Hindlimb muscle (tissue), 1 donor: ENCODE results near the gene NLK. TPM values are rescaled to one million over a fixed set of nuclear protein-coding genes. Genes with fewer than 3 reads are reported as not detected.
"Not testable (repeated sequence)": the region's sequence is repeated elsewhere in the genome, so short reads cannot be mapped to it uniquely, and the experiment has no call there.

Experiments
- DNase-seq: peaks from one replicate; pipeline ENCODE4 v3.0.0-alpha.2; 2013
- polyA plus RNA-seq: library from polyadenylated mRNA; unstranded; fragments of 120-200 nt; gene quantifications from one replicate; pipeline ENCODE4 v1.2.1, GENCODE V29; 2013; ENCODE audit not compliant: insufficient read length

NLK gene
- polyA plus RNA-seq, 1 donor: 6.7 TPM

DNA sequence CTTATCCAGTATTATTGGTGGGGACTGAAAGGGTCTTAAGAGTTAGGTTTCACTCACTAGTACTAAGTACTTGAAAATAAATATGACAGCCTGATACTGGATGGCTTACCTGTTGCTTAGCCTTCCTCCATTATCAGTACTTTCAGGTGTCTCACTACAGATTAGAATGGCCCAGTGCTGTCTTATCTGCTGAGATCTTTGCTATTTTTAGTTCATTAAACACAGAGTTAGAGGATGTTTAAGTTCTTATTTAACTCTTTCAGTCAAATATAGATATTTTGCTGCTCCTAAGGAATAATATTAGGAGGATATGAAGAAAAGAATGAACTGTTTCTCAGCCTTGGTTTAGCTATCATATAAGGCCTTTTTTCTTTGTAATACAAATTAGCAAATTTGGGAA is 74.8 kb downstream of the NLK start:
- no peak for DNase-seq

DNA sequence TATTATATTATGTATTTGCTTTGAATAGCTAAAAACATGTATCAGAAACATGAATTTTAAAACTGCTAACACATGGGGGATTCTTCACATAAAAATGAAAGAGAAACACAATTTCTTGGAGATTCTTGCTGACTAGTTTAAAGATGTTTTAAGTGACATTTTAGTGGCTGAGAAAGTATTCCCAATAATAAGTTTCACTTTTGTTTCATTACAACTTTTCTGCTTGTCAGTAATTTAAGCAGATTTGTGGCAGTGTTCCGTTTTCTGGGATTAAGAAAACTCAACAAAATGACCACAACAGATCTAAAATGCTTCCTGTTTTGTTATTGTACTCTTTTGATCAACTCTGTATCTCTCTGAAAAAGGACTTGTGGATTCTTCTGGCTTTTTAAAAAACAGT is 75.9 kb downstream of the NLK start:
- no peak for DNase-seq

DNA sequence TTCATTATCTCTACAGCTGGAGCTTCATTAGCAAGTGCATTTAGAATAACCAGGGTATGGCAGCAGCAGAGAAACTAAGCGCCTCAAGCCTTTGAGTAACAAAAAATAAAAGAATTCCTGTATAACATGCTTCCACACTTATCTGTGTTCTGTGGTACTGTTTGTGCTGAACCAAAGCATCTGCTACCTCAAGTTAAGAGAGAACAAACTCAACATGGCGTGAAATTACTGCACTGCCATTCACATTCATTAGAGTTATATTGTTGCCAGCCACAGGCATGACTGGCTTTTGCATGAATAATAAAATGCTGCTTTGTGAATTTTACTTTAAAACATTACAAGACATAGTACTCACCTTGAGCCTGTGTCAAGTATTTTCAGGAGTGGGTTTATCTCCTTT is 76.6 kb downstream of the NLK start:
- no peak for DNase-seq

DNA sequence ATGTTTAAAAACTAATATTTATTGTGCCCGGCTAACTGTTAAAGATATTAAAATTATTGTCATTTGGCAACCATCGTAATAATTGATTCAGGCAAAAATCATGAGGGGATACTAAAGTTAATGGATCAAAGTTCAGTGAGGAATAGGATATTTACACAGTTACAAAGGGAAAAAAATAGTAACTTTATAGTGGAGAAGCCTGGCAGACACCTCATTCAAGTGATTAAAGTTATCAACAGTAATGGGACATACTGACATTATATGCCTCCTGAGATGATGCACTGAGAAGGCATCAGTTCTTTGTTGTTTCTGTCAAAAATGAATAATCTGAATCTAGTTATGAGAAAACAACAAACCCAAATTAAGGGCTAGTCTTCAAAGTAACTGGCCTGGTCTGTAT is 77.1 kb downstream of the NLK start:
- no peak for DNase-seq

DNA sequence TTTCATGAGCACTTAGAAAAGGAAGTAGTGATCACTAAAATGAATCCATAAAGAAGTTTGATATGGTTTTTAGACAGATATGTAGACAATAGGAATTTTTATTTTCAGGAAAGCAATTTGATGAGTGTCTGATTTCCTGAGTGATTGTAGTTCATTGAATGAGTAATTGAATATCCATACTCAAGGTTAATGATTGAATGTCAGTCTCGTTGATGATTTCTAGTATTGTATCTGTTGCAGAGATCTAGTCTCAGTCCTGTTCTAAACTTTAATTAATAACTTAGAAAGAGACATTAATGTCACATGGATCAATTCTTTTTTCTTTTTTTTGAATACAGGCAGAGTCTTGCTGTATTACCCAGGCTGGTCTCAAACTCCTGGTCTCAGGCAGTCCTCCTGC is 78.3 kb downstream of the NLK start:
- DNase-seq: no peak

DNA sequence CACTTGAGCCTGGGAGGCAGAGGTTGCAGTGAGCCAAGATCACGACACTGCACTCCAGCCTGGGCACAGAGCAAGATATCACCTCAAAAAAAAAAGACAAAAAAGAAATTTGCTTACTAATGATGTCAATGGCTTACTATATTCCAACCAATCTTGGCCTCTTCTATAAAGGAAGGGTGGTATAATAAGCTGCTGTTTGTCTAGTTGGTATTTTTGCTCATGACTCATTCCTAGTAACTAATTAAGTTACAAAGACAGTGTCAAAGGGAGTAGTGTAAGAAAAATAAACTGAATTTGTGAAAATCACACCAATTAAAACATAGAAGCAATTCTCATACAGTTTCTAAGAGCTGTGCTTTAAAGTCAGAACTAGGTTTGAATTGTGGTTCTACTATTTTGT is 82.5 kb downstream of the NLK start:
- DNase-seq: no peak

DNA sequence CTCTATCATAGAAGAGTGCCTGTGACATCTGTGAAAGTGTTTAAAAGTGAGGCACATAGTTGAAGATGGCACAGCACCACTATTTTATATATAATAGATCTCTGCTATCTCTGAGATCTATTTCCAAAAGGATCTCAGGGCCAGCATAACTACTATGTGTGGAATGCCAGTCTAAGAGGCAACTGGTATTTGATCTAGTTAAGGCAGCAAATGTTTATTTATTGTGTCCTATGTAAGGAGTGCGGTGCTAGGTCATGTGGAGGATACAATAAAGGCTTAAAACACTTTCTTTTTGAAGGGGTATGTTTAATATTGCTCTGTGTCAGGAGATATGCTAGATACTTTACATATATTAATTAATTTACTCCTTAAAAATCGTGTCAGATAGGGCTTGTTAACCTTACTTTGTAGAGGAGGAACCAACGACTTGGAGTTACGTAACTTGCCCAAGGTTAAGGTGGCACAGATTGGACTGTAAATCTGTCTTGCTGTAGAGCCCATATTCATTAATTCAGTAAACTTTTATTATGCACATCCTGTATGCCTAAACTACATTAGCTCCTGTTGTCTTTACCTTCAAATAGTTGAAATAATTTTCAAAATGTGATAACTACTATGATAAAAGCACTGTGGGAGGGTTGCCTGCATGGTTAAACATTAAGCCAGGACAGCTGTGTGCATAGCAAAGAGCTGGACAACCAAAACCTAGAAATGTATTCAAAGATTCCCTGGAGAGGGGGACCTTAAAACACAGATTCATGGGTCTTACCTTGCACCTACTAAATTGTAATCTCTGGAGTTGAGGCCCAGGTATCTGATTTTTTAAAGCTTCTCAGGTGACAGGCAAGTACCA is 83.3 kb downstream of the NLK start:
- no peak for DNase-seq

DNA sequence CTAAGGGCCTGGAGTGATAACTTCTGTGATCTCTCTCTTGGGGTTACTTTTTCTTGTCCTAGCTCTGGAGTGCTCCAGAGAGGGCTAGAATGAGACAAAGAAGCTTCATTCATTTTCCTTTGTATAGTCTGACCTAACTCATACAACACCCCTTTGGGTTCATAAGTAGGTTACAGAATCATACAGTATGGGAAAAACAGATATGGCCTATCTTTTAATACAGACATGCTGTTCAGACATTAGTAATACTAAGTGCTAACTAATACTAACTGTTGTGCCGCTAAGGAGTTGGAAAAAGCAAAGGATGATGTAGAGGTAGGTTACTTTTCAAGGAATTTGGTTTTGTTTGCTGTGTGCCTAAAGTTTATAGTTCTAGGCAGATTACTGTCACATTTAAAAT is 84.7 kb downstream of the NLK start:
- no peak for DNase-seq

DNA sequence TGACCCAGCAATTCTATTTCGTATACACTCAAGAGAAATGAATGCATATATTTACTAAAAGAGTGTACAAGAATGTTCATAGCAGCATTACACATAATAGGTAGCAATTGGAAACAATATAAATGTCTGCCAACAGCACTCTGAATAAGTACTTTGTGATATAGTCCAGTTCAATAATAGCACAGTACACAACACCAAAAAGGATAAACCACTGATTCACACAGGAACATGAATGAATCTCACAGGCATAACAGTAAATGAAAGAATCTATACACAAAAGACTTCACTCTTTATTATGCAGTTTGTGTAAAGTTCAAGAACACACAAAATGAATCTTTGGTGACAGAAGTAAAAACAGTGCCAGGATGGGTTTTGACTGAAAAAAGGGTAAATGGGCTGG is 86.3 kb downstream of the NLK start:
- no peak for DNase-seq

DNA sequence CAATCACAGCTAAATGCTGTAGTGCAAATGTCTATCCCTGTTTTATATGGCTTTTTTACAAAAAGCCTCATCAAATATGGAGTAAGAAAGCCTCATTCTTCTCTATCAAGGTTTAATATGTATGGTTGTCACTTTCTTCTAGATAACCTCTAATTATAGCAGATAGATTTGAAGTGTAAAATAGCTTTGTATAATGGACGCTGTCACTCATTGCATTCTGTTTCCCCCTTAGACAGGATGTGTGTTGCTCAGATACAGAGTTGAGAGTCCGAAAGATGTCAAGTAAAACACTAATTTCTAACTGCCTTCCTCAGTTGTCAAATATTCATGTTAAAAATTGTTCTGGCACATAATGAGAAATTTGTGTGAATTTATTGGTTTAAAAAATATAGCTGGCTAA is 88.0 kb downstream of the NLK start:
- DNase-seq: no peak

DNA sequence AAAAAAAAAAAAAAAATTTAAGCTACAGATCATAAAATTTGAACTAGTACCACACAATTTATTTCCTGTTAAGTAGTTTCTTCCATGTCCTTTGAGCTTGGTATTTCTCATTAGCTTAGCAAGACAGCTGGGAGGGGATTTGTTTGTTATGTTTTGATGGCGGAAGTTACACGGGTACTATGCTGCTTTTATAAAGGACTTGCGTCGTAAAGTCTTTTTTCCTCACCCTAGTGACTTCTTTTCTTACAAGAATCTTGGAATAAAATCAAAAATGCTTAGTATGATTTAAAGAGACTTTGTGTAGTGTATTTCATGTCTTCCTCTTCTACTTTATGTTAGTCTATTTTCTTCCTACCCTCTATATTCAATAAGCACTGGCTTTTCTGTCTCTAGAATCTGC is 89.1 kb downstream of the NLK start:
- no peak for DNase-seq

DNA sequence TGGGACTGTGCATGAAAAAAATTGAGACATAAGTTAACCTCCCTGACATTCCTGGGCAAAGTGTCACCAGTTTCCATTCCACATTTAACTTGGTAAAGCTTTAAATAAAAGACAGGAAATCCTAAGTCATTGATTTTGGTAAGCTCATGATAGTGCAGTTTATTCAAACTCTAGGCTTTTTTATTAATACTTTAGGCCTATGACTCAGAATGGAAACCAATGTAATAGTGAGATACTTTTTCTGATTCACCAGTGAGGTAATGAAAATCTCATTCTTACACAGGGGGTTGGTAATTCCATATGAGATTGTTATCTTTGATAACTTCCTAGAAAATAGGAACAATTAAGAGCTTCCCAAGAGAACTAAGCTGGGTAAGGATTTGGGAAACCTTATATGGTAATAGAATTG is 91.1 kb downstream of the NLK start:
- DNase-seq: no peak

DNA sequence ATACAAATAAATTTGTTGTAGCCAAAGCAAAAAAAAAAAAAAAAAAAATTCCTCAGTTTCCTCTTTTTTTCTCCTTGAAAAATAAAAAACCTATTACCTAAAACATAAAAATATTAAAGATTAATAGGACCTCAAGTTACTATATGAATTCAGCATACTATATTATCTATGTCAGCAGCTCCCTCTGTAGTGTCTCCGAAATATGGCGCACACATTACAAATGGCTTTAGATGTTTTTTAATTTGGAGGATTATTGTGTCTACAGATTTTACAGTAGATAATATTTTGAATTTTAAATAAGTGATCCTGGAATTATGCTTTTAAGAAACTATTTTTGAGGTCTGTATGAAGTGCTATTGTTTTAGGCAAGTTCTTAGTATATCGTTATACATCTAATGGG is 94.4 kb downstream of the NLK start:
- DNase-seq: no peak

DNA sequence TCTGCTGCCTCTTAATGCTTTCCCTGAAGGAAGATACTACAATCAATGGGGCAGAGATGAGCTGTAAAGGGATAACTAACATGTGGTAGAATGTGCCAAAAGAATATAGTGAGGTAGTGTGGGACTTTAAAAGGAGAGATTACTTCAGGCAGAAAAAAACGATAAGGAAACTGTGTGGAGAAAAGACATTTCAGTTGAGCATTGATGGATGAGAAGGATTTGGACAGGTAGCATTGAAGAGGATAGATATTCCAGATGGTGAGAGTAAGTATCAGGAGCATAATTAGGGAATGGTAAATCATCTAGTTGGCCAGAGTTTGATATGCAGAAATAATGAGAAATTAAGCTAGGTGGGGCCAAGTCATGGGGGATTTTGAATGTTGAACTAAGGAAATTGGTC is 97.3 kb downstream of the NLK start:
- DNase-seq: no peak

DNA sequence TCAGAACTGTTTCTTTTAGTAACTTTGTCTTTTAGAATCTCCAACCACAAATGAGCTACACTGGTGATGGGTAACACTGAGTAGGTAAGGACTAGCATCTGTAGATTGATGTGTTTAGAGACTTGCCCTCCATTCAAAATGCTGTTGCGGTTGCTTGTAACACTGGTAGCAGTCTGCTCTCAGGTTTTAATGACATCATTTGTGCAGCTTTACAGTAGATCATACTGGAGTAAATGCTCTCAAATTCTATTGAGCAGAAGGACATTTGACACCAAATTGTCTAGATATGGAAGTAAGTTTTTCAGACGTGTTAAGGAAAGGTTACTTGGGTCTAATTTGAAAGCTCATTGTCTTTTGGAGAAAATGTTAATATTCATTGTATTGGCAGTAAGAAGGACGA is 98.8 kb downstream of the NLK start:
- DNase-seq: no peak

DNA sequence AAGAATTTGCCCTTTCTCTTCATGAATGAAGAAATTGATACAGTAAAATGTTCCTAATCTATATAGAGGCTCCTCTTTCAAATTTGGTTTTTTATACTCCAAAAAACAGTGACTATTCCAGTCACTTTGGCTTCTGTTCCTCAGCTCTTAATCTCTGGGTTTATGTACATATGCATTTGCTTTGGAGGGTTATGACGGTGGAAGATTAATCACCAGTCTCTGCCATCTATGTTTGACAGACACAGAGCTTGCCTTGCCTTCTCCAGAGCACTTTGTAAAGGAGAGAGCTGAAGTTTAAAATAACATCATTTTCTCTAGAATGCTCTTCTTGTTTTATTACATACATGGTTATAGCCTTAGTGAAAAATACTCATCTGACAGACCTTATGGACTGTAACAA is 99.3 kb downstream of the NLK start:
- no peak for DNase-seq

DNA sequence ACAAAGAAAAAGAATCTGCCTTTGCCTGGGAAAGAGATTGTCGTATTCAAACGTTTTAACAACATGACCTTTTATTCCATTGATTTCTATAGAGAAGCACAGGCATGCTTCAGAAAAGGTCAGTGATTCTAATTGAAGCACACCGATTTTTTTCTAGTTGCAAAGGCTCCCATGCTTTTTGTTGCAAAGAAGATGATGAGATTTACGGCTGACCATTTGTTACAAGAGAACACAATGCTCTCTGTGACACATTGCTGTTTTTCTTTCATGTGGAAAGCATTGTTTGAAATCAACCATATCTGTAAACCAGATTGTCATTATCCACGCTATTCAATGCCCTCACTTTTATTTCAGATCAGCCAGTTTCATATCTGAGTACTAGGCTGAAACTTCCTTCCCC is 99.8 kb downstream of the NLK start:
- no peak for DNase-seq

DNA sequence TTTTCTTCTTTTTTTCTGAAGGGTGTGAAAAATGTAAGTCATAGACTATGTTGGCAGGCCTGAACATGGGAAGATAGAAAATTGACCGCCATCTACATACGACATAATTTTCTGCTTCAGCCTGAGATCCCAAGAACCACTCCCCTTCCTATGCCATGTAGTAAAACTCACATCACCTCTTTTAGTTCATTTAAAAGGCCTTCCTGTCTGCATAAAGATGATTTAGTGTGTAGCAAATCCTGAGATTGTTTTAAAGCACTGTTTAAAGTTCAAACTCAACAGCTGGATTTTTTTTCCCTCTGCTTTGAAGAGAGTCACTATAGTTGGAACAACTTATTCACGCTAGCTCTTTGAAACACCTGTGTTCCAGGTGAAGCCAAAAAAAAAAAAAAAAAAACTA is 101.5 kb downstream of the NLK start:
- DNase-seq: no peak

DNA sequence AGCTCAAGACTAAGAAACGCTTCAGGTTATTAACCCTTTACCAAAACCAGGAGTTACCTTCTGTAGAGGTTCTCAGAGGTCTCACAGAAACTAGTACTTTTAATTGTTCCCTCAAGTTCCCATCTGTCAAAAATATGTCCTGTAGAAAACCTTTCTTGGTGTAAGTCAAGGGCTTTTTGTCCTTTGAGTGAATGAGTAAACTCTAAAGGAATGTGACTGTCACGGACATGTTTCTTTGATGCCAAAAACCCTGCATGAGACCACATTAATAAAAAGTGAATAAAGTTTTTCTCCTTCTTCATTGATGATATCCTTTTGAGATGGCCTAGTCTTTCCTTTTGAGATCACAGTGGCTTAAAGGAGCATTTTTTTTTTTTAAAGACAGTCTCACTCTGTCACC is 102.9 kb downstream of the NLK start:
- DNase-seq: no peak

DNA sequence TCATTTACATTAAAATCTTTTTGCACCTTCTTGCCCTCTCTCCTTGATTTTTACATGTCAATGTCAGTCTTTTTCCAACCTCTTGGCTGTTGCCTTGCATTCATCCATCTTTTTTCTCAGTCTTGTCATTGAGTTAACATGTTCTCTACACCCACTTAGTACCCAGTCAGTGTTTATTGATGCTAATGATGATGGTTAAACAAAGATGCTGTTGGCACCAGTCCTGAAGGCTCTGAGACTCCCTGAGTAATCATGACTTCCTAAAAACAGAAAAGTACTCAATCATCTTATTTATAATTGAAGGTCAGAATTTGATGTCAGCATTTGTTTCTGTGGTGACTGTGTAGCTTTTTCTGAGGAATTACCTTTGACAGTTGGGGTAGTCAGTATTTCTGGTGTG is 104.5 kb downstream of the NLK start:
- DNase-seq: no peak

DNA sequence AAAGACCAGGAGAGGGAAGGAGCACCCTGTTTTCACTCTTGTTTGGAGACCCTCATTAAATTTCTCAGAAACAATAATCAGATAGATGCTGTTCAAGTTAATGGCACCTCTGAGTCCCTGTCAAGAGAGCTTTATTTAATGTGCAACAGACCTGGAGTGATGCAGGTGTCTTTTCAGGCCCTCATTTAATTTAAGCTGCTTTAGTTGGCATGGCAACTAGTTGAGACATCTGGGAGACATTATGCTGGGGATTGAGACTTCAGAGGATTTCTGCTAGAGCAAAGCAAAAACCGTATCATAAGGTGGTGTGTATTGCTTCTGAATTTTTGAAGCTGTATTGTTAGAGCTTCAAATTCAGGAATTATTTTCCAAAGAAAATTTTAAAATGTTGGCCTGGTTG is 108.5 kb downstream of the NLK start:
- no peak for DNase-seq

DNA sequence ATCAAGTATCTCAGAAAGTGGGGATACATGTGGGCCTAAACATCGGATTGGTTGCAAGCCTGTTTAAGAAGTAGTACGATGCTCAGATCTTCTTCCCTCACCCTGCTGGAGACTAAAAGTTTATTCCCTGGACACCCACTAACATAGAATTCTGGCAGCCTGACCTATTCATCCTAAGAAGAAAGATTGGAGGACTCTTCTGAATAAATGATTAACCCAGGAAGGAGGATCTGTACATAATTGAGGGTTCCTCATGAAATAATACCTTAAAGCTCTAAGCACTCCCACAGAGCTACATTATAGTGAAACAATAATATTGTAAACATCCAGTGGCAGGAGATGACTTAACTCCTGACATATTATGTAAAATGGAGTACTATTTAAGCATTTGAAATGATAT is 111.7 kb downstream of the NLK start:
- DNase-seq: no peak

DNA sequence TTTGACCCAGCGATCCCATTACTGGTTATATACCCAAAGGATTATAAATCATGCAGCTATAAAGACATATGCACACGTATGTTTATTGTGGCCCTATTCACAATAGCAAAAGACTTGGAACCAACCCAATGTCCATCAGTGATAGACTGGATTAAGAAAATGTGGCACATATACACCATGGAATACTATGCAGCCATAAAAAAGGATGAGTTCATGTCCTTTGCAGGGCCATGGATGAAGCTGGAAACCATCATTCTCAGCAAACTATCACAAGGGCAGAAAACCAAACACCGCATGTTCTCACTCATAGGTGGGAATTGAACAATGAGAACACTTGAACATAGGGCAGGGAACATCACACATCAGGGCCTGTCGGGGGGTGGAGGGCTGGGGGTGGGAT is 112.9 kb downstream of the NLK start:
- DNase-seq: not testable (repeated sequence)

DNA sequence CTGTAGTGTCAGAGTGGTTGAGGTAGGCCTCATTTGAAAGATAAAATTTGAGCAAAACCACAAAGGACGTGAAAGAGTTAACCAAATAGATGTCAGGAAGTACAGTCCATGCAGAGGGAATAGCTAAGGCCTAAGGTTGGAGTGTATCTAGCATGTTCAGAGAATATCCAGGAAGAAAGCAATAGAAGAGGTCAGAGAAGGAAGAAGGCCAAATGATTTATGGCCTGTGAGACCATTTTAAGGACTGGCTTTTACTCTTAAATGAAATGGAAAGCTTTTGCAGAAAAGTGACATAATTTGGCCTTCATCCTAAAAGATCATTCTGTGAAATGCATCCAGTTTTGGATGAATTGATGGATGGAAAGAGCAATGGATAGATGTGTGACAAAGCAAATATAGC is 116.5 kb downstream of the NLK start:
- DNase-seq: no peak

DNA sequence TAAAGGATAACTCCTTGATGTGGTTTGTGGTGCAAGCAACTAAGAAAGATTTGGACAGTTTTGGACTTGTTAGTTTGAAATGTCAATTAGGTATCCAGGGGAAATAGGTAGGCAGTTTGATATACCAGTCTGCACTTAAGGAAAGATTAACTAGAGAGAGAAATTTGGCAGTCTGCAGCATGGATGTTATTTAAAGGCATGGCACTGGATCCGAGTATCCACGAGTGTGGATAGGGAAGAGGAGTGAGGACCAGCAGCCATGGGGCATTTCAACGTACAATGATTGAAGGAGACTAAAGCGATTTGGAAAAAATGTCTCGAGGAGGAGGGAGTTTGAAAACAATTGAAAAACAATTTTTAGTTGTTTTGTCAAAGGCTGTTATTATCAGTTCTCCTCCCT is 117.4 kb downstream of the NLK start:
- DNase-seq: no peak
